ENCODE results near the gene BAIAP2.
A peak's percentile ranks its signal among the peaks of the same experiment; 100 is the strongest.
"Not testable (repeated sequence)": the region's sequence is repeated elsewhere in the genome, so short reads cannot be mapped to it uniquely, and the experiment has no call there.

The BAIAP2 gene

GRCh38 chr17:81002409-81003361 lies 32.3 kb upstream of the BAIAP2 start:
- DNase-seq, result no peak

- DNase-seq, result no peak
Observed at GRCh38 chr17:81003711-81004475, 31.1 kb upstream of the BAIAP2 start.

- no peak for DNase-seq
Observed at GRCh38 chr17:81006891-81007290, 28.1 kb upstream of the BAIAP2 start.

- no peak for DNase-seq
Observed at GRCh38 chr17:81008140-81008539, 26.8 kb upstream of the BAIAP2 start.

GRCh38 chr17:81009136-81009535 lies 25.8 kb upstream of the BAIAP2 start:
- DNase-seq, result no peak

GRCh38 chr17:81010935-81011334 lies 24.0 kb upstream of the BAIAP2 start:
- DNase-seq, result no peak

- no peak for DNase-seq
Observed at GRCh38 chr17:81011951-81012350, 23.0 kb upstream of the BAIAP2 start.

GRCh38 chr17:81012574-81013447 lies 22.1 kb upstream of the BAIAP2 start:
- no peak for DNase-seq

GRCh38 chr17:81013642-81014041 lies 21.3 kb upstream of the BAIAP2 start:
- no peak for DNase-seq

- no peak for DNase-seq
Observed at GRCh38 chr17:81015136-81015535, 19.8 kb upstream of the BAIAP2 start.

GRCh38 chr17:81016575-81016974 lies 18.4 kb upstream of the BAIAP2 start:
- no peak for DNase-seq

- DNase-seq, result not testable (repeated sequence)
Observed at GRCh38 chr17:81017330-81017729, 17.6 kb upstream of the BAIAP2 start.

- peak; percentile 21 for DNase-seq
Observed at GRCh38 chr17:81018044-81018802, 16.7 kb upstream of the BAIAP2 start.

GRCh38 chr17:81019563-81020442 lies 15.1 kb upstream of the BAIAP2 start:
- DNase-seq, result no peak

- no peak for DNase-seq
Observed at GRCh38 chr17:81020443-81020766, 14.5 kb upstream of the BAIAP2 start.

GRCh38 chr17:81020767-81021497 lies 14.0 kb upstream of the BAIAP2 start:
- DNase-seq, result no peak

GRCh38 chr17:81021531-81022343 lies 13.2 kb upstream of the BAIAP2 start:
- no peak for DNase-seq

GRCh38 chr17:81022344-81022676 lies 12.6 kb upstream of the BAIAP2 start:
- DNase-seq, result no peak

- no peak for DNase-seq
Observed at GRCh38 chr17:81025065-81025740, 9.7 kb upstream of the BAIAP2 start.
